B cell (primary cell): ENCODE measurements around the gene LAMTOR2.

ENCODE experiments used
- EZH2 ChIP-seq: IDR thresholded peaks from 2 replicates; pipeline ENCODE4 v1.6.1; 2012; ENCODE audit warnings: borderline replicate concordance, low read depth, mild to moderate bottlenecking, moderate library complexity, low read length; ENCODE audit not compliant: insufficient read depth, poor library complexity, severe bottlenecking
- TF ChIP-seq, protein P1 (sequence below): fragments of 200-600 bp; IDR thresholded peaks from one replicate; pipeline ENCODE4 v1.8.0; 2022; ENCODE audit warnings: antibody characterized with exemption, mild to moderate bottlenecking

DNA sequence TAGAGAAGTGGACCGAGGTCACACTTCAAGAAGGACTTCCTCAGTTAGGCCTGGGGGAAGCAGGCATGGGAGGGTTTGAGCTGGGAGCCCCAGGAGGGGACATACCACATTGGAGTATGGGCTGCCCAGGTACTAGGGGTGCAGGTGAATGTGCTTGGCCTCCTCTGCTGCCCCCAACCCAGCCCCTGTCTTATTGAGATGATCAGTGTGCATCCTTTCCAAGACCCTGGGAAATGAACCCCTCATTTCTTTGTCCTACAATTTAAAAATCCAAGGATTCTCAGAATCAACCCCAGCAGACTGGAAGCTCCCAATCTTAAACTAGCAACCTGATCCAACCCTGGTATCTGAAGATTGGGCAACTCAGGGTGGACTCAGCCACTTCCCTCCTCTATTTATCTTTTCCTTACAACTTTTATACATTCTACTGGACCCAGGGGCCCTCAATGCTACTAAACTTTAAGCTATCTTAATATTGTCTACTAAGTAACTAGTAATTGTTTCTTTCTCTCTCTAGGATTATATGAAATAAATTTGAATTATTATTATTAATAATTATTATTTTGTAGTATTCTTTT lies 18.6 kb downstream of the LAMTOR2 start:
- TF ChIP-seq, protein P1, sequence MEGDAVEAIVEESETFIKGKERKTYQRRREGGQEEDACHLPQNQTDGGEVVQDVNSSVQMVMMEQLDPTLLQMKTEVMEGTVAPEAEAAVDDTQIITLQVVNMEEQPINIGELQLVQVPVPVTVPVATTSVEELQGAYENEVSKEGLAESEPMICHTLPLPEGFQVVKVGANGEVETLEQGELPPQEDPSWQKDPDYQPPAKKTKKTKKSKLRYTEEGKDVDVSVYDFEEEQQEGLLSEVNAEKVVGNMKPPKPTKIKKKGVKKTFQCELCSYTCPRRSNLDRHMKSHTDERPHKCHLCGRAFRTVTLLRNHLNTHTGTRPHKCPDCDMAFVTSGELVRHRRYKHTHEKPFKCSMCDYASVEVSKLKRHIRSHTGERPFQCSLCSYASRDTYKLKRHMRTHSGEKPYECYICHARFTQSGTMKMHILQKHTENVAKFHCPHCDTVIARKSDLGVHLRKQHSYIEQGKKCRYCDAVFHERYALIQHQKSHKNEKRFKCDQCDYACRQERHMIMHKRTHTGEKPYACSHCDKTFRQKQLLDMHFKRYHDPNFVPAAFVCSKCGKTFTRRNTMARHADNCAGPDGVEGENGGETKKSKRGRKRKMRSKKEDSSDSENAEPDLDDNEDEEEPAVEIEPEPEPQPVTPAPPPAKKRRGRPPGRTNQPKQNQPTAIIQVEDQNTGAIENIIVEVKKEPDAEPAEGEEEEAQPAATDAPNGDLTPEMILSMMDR = no peak
- TF ChIP-seq EZH2 = no peak
